Fibroblast of peridontal ligament (primary cell): ENCODE measurements around the gene MED7.

ENCODE experiments used
- DNase-seq: peaks from one replicate; pipeline ENCODE4 v3.0.0-alpha.2; 2010; ENCODE audit errors: extremely low read depth

The MED7 gene

DNA sequence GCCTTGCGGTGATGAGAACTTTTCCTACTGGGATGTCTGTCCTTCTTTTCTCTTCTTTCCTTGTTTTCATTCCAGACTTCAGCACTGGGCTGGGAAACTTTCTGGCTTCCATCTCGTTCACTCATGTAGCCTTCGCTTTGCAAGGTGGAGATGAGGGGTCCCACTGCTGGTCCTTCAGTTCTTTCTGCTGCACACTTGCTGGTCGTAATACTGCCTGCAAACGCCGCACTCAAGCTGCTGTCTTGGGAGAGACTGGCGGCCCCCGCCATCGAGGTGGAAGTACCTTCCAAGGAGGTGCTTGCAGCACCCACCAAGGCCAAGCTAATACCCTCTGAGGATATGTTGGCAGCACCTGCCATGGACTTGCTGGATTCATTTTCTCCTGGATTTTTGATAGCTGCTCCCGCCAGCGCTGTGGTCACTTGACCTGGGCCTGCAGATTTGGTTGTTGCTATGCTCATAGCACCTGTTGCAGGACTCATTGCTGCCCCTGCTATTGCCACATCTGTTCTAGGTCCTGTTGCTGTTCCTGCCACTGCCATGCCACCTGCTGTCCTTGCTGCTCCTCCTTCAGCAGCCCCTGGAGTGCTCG lies 20.4 kb upstream of the MED7 start:
- no peak for DNase-seq

DNA sequence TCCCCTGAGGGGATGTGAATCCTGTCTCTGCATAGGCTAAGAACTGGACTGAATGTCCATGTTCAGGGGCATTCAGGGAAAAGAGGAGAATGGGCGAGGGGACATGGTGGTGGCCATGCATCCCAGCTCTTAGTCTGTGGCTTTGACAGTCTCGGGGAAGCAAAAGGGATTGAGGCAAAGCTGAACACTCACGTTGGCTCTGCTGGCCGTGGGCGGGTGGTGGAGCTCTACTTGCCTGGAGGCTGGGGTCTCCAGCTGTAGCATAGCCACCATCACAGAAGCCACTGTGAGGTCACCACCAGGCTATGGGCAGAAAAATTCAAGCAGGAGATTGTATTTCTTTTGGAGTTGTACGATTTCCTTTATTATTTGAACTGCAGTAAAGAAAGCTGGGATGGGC lies 19.3 kb upstream of the MED7 start:
- no peak for DNase-seq

DNA sequence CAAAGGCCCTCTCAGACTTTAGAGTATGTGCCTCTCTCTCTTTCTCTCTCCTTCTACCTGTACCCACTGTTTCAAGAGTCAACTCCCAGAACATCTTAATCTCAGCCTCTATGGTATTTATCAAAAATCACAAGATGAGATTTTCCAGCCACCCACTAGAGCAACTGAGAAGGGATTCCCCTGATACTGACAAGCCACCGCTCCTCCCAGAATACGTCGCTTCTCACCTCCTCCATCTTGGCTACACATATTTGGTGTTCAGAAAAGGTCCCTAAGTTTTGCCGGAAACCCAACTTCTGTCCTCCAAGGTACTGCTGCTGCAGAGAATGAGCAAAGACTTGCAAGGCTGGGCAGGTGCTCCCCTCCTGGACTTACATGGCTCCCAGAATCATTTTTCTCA lies 17.3 kb upstream of the MED7 start:
- no peak for DNase-seq

DNA sequence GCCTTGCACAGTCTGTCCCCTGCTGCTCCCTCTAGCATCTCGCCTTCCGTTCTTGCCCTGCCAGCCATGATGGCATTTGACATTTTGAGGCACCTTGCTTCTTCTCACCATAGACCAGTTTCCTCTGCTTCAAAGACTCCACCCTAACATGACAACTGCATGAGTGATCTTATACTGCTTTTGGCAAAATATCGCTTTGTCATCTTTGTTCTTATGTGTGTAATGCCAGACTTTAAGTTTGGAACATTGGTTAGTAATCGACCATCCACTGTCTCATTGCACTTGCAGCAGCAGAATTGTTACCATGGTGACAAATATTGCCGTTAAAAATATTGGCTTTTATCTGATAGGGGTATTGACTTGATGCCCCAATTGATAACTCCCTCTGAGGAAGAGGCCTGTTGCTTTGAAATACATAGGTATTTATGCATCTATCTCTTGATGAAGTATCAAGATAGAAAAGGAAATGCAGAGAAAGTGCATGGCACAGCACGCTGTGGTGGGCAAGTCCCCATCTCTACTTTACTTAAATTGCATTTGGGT lies 16.6 kb upstream of the MED7 start:
- no peak for DNase-seq

DNA sequence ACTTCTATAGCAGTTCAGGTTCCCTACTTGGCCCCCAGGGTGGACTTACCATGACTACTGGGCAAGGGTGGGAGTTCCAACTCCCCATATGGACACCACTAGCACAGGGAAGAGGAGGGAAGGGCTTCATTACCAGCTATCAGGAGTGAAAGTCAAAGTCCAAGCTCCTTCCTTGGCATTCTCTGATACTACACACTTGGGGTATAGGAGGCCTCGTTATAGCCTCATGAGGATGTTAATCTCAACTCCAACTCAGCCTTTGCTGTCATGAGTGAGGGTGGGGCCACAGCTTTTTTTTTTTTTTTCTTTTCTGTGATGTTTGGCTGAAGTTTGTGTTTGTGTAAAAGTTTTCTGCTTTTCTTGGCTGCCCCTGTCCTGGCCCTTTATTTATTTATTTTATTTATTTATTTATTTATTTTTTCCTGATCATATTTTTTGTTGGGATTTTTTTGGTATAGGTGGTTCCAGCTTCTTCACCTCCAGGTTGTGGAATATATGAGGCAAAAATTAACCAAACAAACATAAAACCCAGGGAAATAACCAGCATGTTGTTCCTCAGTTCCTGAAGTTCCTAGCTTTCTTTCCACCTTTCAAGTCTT lies 14.7 kb upstream of the MED7 start:
- DNase-seq = no peak

DNA sequence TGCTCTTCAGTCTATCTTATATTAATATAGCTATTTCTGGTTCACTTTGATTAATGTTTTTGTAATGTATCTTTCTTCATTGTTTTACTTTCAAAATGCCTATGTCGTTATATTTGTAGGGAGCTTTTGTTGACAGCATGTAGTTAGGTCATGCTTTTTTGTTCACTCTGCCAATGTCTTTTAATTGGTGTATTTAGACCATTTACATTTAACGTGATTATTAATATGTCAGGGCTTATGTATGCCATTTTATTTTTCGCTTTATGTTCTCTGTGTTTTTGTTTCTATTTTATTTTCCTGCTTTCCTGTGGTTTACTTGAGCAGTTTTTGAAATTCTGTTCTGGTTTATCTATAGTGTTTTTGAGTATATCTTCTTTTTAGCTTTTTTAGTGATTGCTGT lies 12.6 kb upstream of the MED7 start:
- DNase-seq = no peak

DNA sequence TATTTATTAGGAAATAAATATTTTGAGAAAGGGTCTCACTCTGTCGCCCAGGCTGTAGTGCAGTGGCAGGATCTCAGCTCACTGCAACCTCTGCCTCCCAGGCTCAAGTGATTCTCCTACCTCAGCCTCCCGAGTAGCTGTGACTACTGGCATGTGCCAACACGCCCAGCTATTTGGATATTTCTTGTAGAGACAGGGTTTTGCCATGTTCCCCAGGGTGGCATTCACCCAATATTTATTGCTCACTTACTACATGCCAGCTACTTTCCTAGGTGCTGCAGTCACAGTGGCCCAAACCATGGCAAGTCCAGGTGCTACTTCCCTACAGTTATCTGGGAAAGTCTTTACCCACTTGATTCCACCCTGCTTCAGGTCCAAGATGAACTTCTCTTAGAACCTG lies 8.3 kb upstream of the MED7 start:
- DNase-seq = no peak

DNA sequence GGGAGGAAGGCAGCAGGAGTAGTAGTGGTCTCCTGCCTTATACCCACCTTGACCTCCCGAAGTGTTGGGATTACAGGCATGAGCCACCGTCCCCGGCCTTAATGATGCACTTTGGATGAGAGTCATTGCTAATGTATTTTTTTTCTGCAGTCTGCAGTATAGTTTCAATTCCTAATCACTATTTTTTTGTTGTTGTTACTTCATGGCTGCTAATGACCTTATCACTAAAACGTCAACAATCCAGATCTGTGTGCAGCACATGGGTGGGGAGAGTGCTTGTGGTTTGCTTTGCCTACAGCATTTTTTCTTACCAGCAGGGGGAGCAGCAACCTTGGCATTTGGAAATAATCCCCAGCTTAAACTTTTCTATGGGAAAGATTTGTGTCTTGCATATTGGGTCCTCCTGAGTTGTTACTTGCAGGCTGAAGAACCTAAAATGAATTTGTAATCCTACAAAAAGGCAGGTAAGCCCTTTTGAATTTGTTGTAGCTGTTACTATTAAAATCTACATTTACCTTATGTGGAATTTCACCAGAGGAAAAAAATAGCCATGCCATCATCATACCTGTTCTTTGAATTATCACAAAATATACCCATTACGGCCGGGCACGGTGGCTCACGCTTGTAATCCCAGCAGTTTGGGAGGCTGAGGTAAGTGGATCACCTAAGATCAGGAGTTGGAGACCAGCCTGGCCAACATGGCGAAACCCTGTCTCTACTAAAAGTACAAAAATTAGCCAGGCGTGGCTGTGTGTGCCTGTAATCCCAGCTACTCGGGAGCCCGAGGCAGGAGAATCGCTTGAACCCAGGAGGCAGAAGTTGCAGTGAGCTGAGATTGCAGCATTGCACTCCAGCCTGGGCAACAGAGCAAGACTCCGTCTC lies 6.3 kb upstream of the MED7 start:
- DNase-seq = peak; percentile 78

DNA sequence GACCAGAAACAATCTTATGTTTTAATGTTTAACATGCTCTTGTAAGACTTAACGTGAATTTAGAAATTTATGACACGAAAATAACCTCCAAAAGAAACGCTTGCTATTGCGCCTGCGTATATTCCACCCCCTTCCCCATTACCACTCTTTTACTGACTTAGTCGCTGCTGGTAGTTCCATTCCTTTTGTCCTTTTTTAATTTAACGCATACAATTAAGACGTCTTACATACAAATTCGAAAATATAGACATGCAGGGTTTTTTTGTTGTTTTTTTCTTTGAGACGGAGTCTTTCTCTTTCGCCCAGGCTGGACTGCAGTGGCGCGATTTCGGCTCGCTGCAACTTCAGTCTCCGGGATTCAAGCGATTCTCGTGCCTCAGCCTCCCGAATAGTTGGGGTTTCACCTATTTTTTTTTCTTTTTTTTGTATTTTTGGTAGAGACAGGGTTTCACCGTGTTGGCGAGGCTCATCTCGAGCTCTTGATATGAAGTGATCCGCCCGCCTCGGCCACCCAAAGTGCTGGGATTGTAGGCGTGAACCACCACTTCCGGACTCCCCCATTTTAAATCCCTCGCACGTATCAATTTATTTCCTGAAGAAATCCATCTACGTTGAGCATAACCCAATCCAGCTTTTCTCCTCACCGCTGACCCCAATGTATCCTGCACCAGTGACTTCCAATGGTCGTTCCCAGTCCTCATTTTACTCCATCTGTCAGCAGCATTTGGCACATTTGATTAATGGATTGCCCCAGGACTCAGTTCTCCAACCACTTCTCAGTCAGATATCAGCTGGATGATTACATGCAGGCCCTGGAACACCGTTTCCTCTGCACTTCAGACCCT lies 684 bp upstream of the MED7 start:
- peak; percentile 39 for DNase-seq

DNA sequence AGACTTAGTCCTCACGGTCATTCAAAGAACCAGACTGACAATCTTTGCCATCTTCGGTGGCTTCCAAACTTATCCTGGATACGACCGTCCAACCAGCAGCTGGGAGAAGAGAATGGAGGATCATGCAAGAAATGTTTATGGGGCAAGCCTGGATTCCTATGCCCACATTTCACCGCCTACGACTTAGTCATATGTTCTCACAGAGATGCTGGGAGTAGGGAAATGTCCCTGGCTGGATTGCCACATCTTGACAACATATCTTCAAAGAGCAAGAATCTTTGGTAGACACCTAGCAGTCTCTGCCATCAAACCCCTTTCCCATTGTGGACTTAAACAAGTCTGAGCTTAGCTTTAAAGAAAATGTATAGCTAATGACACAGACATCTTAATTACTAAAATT lies 5.0 kb downstream of the MED7 start:
- DNase-seq = no peak

DNA sequence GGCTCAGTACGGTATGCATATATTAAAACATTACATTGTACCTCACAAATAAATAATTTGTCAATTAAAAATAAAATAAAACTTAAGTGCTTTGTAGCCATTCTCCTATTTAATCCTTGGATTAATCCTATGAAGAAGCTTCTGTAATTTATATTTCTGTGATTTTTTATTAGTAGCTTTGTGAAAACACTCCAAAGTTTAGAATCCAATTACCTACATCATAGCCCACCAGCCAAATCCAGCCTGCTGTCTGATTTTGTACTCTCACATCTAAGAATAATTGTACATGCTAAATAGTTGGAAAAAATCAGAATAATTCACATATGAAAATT lies 10.4 kb downstream of the MED7 start:
- no peak for DNase-seq

DNA sequence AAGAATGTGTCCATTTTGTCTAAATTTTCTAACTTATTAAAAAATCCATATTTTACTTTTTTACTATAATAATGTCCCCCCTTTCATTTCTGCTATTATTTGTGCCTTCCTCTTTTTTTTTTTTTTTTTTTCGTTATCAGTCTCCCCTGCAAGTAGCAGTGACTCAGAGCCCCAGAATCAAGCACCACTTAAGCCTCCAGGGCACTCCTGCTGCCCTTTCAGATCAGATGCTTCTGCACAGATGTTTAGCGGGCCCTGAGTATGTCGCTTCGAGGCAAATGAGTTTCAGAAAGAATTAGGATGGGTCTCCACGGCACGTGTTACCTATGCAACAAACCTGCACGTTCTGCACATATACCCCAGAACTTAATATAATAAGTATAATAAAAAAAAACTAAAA lies 11.7 kb downstream of the MED7 start:
- no peak for DNase-seq

DNA sequence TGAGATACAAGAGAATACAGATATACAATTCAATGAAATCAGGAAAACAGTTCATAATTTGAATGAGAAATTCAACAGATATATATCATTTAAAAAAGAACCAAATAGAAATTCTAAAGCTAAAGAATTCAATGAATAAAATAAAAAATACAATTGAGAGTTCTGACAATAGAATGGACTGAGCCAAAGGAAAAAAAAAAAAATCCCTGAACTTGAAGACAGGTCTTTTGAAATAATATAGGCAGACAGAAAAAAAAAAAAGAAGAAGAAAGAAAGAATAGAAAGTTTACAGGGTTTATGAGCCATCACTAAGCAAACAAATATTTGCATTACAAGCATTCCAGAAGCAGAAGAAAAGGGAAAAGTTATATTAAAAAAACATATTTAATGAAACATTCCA lies 21.0 kb downstream of the MED7 start:
- no peak for DNase-seq

DNA sequence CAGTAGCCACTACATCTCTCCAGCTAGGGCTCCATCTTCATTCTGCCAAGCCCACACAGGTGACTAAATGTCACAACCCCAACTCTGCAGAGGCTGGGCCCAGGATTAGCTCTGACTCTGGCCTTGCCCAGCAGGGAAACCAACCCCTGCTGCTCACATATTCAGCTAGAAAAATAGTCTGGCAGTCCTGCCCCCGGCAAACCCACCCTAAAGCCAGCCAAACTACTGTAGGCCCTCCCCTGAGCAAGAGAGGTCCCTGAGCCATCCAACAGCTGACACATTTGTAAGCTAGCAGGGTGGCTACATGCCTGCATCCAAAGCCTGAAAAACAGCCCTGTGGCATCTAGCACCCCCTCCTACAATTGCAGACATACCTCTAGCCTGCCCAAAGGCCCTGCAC lies 22.6 kb downstream of the MED7 start:
- DNase-seq = no peak

DNA sequence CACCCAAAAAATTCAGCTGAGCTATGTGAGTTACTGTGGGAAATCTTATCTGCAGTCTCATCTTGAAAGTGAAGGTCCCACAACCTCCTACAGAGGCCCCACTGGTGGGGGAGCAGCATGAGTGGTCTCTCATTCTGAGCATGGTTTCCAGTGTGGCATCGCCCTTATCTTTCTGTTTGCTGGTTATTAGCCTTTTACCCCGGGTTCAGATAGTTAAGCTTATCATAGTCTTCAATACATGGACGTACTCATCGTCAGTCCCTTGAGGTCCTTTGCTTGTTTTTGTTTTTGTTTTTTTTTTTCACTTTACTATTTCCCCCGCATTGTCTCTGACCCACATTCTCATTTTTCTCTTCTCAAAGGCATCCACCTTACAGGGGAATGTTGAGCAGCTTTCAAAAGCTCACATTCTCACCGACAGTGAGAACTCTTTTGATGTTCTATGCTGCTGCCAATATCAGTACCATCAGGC lies 26.1 kb downstream of the MED7 start:
- DNase-seq = no peak

DNA sequence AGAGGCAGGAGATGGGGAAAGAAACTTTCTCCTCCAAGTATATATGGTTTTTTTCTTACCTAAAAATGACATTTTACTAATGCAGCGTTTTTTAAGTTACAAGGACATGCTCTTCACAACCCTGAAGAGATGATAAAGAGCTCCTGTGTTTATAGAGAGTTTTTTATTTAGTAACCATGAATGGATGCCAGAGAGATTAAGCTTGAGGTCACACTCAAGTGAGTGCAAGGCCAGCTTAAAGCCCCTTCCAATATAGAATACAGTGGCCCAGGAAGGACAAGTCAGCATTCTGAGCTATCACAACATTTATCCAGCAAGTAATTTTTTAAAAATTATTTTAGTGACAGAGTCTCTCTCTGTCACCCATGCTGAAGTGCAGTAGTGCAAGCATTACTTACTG lies 27.2 kb downstream of the MED7 start:
- no peak for DNase-seq

DNA sequence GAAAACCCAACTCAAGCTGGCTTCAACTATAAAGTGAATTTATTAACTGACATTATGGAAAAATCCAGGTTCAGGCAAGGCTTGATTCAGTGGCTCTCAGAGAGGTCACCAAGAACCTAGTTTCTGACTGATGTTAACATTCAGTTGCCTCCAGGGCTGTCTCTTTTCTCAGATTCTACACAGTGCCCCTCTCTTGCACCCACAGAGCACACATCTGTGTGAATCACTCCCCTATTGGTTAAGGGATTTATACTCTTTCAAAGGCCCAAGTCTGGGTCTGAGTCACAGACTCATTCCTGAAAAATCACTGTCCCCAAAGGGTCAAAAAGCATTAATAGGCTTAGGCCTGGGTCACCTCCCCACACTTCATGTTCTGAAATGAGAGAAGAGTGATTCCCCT lies 27.7 kb downstream of the MED7 start:
- no peak for DNase-seq

DNA sequence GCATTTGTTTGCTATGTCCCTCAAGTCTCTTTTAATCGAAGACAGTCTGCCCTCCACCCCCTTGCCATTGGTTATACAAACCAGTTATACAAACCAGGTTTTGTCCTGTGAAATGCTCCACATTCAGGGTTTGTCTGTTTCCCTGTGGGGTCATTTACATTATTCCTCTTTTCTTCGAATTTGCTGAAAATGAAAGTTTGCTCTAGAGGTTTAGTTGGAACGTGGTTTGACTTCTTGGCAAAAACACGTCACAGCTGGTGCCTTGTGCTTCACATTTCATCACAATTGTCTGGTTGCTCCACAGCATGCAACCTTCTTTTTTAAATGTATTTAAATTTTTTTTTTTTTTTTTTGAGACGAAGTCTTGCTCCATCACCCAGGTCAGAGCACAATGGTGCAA lies 29.7 kb downstream of the MED7 start:
- peak; percentile 65 for DNase-seq

DNA sequence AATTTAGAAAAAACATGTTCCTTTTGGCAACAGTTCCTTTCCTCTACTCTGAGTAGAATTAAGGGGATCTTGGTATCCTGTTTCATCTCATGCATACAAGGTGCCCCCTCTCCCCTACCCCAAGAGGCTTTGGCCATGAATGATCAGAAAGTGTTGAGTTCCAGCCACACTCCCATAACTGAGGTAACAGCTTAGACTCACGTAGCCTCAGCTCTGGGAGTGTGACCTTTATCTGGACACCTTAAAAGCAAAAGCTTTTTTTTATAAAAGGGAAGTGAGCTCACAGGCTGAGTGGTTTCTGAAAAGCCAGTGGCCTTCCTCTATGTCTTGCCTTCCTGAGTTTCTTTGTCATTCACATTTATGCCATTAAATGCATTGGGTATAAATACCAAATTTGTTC lies 32.9 kb downstream of the MED7 start:
- no peak for DNase-seq

DNA sequence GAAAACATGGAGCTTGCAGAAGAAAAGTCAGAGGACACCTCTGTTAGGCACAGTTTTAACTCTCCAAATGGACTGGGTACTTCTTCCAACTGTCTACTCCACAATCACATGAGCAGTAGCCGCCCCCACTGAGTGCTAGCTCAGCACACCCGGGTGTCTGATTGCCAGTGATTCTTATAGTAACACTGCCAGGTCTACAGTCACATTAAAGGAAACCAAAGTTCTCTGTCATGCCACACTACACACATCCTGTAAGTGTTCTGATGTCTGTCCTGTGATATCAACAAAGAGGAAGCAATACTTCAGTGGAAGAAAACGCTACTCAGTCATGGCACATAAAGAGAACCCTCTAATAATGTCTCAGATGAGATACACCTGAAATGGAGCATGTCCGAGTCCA lies 33.7 kb downstream of the MED7 start, which contains the start of gene HAVCR2:
TSS of gene HAVCR2 (minus strand) at position 69 of the 400 bp plus-strand sequence. CDS start at position 8, 61 bp downstream.
- DNase-seq = no peak

DNA sequence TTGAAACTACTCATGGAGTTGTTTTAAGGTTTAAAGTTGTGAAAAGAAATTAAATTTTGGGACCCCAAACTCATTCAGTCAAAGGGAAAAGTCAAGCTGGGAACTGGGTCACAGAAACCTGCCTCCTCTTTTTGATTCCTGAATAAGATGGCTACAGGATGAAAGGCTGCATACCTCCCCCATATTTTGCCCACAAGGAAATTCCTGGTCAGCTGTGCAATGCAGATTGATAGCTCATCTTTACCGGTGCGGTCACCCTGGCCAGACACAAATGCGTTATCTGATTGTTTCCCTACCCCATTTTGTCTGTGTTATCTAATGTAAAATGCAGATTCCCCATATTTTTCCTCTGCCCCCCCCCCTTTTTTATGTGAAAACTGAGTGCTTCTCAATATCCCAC lies 35.2 kb downstream of the MED7 start:
- DNase-seq = no peak
